GM21360 (cell line): ENCODE results near the gene EXOSC3.

Experiments
- ATAC-seq: cut with Tn5 transposase; IDR thresholded peaks from one replicate; pipeline ENCODE4 v1.9.1; 2021; ENCODE audit warnings: mild to moderate bottlenecking, moderate library complexity; ENCODE audit not compliant: unreplicated experiment

The EXOSC3 gene

DNA sequence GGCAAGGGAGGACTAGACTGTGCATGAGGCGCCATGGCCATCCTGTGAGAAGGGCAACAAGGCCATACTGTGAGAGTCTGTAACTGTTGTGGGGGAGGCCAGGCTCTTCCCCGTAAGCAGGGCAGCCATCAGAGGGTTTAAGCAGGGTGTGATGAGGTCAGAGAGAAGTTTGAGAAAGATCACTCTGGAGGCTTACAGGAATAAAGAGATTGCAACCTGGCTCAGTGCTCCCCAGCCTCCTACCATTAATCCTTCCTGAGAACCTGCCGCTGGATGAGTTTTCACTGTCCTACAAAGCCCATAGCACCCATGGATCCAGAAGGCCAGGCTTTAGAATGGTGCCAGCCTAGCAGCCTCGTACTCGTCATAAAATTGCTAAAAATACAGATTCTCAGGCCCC lies 45.6 kb downstream of the EXOSC3 start:
- ATAC-seq, result no peak

DNA sequence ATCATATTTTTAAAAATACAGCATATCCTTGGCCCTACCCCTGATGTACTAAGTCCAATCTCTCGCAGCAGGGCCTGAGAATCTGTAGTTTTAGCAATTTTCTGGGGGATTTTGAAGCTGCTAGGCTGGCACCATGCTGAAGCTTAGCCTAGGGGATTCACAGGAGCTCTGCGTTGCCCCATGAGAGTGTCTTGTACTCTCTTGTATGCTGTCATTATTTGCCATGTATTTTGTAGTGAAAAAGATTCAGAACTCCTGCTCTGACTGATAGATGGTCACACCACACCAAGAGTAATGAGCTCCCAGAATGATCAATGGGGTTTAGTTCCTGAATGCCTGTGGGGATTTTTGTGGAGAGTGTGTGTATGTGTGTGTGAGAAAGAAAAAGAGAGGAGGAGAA lies 51.9 kb downstream of the EXOSC3 start:
- no peak for ATAC-seq

DNA sequence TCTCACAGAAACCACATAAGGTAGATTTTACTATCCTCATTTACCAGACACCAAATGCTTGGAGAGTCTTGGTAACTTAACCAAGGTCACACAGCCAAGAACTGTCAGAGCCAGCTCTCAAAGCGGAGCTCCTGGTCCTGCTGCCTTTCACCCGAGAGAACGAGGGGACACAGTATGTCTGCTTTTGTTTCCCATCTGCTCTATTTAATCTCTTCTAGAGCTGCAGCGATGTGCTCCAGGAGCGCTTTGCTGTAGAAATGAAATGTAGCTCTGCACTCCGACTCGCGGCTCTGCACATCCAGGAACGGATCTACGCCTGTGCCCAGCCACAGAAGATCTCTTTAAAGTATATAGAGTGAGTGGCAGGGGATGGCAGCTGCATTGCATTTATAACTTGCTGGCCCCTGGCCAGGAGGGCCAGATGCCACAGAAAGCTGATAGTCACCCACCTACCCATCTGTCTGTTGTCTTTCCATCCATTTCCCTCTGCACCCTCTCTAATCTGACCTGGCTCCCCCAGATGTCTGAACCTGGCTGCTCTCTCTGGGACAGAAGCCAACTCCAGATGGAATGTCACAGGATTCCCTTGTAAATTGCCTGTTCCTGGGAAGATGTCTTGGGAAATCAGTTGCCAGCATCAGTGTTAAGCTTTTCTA lies 52.6 kb downstream of the EXOSC3 start:
- ATAC-seq, result no peak

DNA sequence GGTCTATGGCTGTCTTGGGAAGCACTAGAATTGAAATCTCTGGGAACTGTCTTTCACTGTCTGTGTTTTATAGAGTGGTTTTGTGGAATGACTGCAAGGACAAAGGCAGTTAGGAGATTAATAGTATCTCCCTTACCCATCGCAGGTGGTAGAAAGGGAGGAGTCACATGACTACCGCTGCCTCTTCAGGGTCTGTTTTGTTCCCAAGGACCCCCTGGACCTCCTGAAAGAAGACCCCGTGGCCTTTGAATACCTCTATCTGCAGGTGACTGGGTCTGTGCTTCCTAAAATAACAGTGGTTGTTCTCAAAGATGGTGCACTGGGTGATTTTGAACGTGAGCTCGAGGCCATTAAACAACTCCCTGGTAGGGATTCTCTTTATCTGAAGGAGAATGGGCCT lies 54.0 kb downstream of the EXOSC3 start:
- ATAC-seq, result no peak

DNA sequence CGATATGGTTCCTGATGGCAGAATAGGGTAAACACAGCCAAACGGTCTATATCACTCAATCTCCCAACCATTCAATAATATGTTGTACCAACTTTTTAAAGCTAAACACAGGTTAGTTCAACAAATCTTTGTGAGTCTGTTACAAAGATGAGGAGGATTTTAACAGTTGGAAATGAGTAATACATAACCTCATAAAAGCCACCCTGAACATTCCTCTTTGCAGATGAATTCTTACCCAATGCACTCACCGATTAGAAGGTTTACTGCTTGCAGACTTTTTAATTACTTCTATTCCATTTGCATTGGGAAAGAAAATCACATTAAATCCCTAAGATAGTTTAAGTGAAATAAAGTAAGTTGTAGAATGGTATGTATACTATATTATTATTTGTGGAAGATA lies 54.6 kb downstream of the EXOSC3 start:
- no peak for ATAC-seq
